Measurements from ENCODE around the gene ZNF383. TPM values are rescaled to one million over a fixed set of nuclear protein-coding genes. Genes with fewer than 3 reads are reported as not detected.

The ZNF383 gene
- polyA plus RNA-seq, 1 of the 3 experiments (the other 2 are of a cell fraction) = 2.0 TPM

- Histone ChIP-seq H3K27me3 (ENCODE audit: insufficient read depth) (no peaks in the 10 kb centered on the region), H3K9me3 (no peaks in the 10 kb centered on the region), H4K20me1 (ENCODE audit: insufficient read depth) (no peaks in the 10 kb centered on the region), H3K9ac (no peak overlapping the region), H3K4me3 (ENCODE audit: low read depth in 2 of 2, low read length in 1 of 2) (no peak overlapping the region), H3K36me3 (replicated peaks in 1 of 2; ENCODE audit: control insufficient read depth in 1 of 2, insufficient read depth in 2 of 2, low read length in 1 of 2) (peaks cover 8 to 62% of the 10 kb centered on the region in 2 experiments), H3K4me2 (no peak overlapping the region), H3K4me1 (ENCODE audit: control insufficient read depth in 1 of 2, insufficient read depth in 2 of 2, low read depth in 1 of 2, low read length in 1 of 2) (no peaks in the 10 kb centered on the region), H3K79me2 (ENCODE audit: insufficient read depth) (no peaks in the 10 kb centered on the region), H3F3A (replicated peaks; ENCODE audit: insufficient read depth) (no peaks in the 10 kb centered on the region), H3K27ac (ENCODE audit: low read depth in 2 of 2, low read length in 1 of 2) (no peak overlapping the region), H2AFZ (ENCODE audit: low read depth) (no peak overlapping the region), H3K9me2 (no peaks in the 10 kb centered on the region)
- POLR2A ChIA-PET = no interaction called here
- DNase-seq = no peak
- WGBS (ENCODE audit: low lambda C conversion rate) = 91% methylated on average over 2 of the region's 2 CpGs
- CTCF ChIA-PET = no interaction called here
- no peak for TF ChIP-seq USF2 (IDR thresholded peaks at IDR 0.05; ENCODE audit: borderline replicate concordance, low read depth, low read length)
- no peak for TF ChIP-seq TAF1 (IDR thresholded peaks at IDR 0.05; ENCODE audit: borderline replicate concordance, low read depth, low read length)
- no peak for TF ChIP-seq REST (IDR thresholded peaks at IDR 0.05; ENCODE audit: low read depth, low read length)
- no peak for TF ChIP-seq POLR2AphosphoS5 (IDR thresholded peaks at IDR 0.05; ENCODE audit: low read depth, low read length)
- no peak for TF ChIP-seq FOSL2 (IDR thresholded peaks at IDR 0.05; ENCODE audit: borderline replicate concordance, low read depth)
- no peak for TF ChIP-seq YY1 (IDR thresholded peaks at IDR 0.05; ENCODE audit: low read depth)
- TF ChIP-seq FOXM1 (IDR thresholded peaks at IDR 0.05; ENCODE audit: low read depth) = no peak
- no peak for TF ChIP-seq PBX3 (IDR thresholded peaks at IDR 0.05)
- no peak for TF ChIP-seq RXRA (IDR thresholded peaks at IDR 0.05; ENCODE audit: borderline replicate concordance, low read depth)
- no peak for TF ChIP-seq EP300 (IDR thresholded peaks at IDR 0.05; ENCODE audit: borderline replicate concordance in 1 of 2, low read depth in 1 of 2, low read length in 1 of 2)
- no peak for TF ChIP-seq RFX5 (IDR thresholded peaks at IDR 0.05; ENCODE audit: low read length)
- TF ChIP-seq GATA2 (CRISPR knock-in tag; IDR thresholded peaks at IDR 0.05) = no peak
- TF ChIP-seq JUND (IDR thresholded peaks at IDR 0.05) = no peak
- no peak for TF ChIP-seq SIN3A (IDR thresholded peaks at IDR 0.05; ENCODE audit: borderline replicate concordance, low read depth, low read length)
- TF ChIP-seq TCF12 (IDR thresholded peaks at IDR 0.05) = no peak
- no peak for TF ChIP-seq CTCF (IDR thresholded peaks at IDR 0.05)
- TF ChIP-seq NFIC (IDR thresholded peaks at IDR 0.05; ENCODE audit: borderline replicate concordance) = no peak
- TF ChIP-seq MEF2A (IDR thresholded peaks at IDR 0.05; ENCODE audit: borderline replicate concordance, low read depth) = no peak
- no peak for TF ChIP-seq ELF1 (IDR thresholded peaks at IDR 0.05)
- TF ChIP-seq USF1 (IDR thresholded peaks at IDR 0.05; ENCODE audit: borderline replicate concordance, low read depth) = no peak
These were observed 20.2 kb upstream of the ZNF383 start for GRCh38 chr19:37197768-37198167.

Data from SK-N-SH (cell line).